ENCODE results near the gene RRAD. TPM values are rescaled to one million over a fixed set of nuclear protein-coding genes. Genes with fewer than 3 reads are reported as not detected.

The RRAD gene
- polyA plus RNA-seq, 1 donor from 2014 or later: 1.0 TPM

DNA sequence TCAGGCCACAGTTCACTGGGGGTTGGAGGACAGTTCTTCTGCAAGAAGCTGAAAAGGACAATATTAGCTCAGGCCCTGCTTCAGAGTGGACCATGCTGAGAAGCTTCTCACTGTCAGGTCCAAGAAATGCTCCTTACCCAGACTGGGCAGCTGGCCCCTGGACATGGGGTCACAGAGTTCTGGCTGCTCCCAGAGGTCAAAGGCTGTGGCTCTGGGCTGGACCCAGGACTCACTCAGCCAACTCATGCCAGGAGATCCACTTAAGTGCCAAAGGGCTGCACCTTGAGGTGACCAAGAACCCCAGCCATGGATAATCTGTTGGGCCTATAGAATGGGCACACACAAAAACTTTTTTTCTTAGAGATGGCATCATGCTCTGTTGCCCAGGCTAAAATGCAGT lies 14.0 kb upstream of the RRAD start:
- Histone ChIP-seq H3K9me3 (ENCODE audit: low read length) (no peaks in the 10 kb centered on the region), H3K9me2 (ENCODE audit: insufficient read depth, low read length) (no peaks in the 10 kb centered on the region), H3K79me2 (replicated peaks; ENCODE audit: insufficient read depth, low read length) (peaks cover 4% of the 10 kb centered on the region), H3K9ac (ENCODE audit: low read length) (no peak overlapping the region), H4K20me1 (ENCODE audit: insufficient read depth) (peaks cover 5% of the 10 kb centered on the region), H3K4me2 (ENCODE audit: low read length) (no peak overlapping the region), H3K27ac (ENCODE audit: low read length) (no peak overlapping the region), H3K27me3 (ENCODE audit: insufficient read depth, low read depth, low read length) (no peaks in the 10 kb centered on the region), H2AFZ (ENCODE audit: low read depth, low read length) (no peak overlapping the region), H3K36me3 (ENCODE audit: insufficient read depth, low read length) (no peaks in the 10 kb centered on the region), H3K4me3 (ENCODE audit: low read length) (no peak overlapping the region), H3F3A (ENCODE audit: insufficient read depth, low read length, poor library complexity, severe bottlenecking) (no peaks in the 10 kb centered on the region)
- TF ChIP-seq, protein P1, sequence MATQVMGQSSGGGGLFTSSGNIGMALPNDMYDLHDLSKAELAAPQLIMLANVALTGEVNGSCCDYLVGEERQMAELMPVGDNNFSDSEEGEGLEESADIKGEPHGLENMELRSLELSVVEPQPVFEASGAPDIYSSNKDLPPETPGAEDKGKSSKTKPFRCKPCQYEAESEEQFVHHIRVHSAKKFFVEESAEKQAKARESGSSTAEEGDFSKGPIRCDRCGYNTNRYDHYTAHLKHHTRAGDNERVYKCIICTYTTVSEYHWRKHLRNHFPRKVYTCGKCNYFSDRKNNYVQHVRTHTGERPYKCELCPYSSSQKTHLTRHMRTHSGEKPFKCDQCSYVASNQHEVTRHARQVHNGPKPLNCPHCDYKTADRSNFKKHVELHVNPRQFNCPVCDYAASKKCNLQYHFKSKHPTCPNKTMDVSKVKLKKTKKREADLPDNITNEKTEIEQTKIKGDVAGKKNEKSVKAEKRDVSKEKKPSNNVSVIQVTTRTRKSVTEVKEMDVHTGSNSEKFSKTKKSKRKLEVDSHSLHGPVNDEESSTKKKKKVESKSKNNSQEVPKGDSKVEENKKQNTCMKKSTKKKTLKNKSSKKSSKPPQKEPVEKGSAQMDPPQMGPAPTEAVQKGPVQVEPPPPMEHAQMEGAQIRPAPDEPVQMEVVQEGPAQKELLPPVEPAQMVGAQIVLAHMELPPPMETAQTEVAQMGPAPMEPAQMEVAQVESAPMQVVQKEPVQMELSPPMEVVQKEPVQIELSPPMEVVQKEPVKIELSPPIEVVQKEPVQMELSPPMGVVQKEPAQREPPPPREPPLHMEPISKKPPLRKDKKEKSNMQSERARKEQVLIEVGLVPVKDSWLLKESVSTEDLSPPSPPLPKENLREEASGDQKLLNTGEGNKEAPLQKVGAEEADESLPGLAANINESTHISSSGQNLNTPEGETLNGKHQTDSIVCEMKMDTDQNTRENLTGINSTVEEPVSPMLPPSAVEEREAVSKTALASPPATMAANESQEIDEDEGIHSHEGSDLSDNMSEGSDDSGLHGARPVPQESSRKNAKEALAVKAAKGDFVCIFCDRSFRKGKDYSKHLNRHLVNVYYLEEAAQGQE (IDR thresholded peaks at IDR 0.05; ENCODE audit: borderline replicate concordance): no peak
- TF ChIP-seq SMC3 (conservative IDR thresholded peaks at IDR 0.05; ENCODE audit: poor library complexity) (no peak), EZH2 (IDR thresholded peaks at IDR 0.05; ENCODE audit: borderline replicate concordance, insufficient read depth, low read length, poor library complexity, severe bottlenecking) (no peak), RAD21 (conservative IDR thresholded peaks at IDR 0.05) (no peak)
- TF ChIP-seq, protein P2, sequence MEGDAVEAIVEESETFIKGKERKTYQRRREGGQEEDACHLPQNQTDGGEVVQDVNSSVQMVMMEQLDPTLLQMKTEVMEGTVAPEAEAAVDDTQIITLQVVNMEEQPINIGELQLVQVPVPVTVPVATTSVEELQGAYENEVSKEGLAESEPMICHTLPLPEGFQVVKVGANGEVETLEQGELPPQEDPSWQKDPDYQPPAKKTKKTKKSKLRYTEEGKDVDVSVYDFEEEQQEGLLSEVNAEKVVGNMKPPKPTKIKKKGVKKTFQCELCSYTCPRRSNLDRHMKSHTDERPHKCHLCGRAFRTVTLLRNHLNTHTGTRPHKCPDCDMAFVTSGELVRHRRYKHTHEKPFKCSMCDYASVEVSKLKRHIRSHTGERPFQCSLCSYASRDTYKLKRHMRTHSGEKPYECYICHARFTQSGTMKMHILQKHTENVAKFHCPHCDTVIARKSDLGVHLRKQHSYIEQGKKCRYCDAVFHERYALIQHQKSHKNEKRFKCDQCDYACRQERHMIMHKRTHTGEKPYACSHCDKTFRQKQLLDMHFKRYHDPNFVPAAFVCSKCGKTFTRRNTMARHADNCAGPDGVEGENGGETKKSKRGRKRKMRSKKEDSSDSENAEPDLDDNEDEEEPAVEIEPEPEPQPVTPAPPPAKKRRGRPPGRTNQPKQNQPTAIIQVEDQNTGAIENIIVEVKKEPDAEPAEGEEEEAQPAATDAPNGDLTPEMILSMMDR (IDR thresholded peaks at IDR 0.05; ENCODE audit: poor library complexity, severe bottlenecking): no peak

DNA sequence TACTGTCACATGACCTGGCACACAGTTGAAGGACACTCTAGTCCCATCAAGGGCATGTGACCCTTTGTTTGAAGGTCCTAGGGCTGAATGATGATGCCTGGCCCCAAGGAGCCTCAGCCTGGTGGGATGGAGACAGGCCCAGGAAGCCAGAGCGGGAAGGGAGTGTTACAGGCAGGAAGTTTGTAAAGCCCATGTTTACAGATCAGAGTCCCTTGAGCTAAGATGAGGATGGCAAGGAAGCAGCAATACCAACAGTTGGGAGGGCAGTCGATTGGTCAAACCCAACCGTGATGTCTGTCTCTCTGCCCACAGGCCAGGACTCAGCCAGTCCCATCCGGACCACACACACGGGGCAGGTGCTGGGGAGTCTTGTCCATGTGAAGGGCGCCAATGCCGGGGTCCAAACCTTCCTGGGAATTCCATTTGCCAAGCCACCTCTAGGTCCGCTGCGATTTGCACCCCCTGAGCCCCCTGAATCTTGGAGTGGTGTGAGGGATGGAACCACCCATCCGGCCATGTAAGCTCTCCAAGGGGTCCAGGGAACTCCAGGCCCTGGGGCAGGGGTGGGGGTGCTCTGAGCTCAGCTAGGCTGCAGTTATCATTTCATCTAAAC lies 12.5 kb upstream of the RRAD start:
- Histone ChIP-seq H3K27ac (ENCODE audit: low read length) (no peak overlapping the region), H3K79me2 (replicated peaks; ENCODE audit: insufficient read depth, low read length) (peaks cover 10% of the 10 kb centered on the region), H3K9me2 (ENCODE audit: insufficient read depth, low read length) (no peaks in the 10 kb centered on the region), H3K4me2 (ENCODE audit: low read length) (no peak overlapping the region), H3F3A (ENCODE audit: insufficient read depth, low read length, poor library complexity, severe bottlenecking) (no peaks in the 10 kb centered on the region), H3K9me3 (ENCODE audit: low read length) (no peaks in the 10 kb centered on the region), H3K27me3 (ENCODE audit: insufficient read depth, low read depth, low read length) (no peaks in the 10 kb centered on the region), H3K4me3 (ENCODE audit: low read length) (peak overlapping the region; percentile 5), H3K9ac (ENCODE audit: low read length) (no peak overlapping the region), H3K36me3 (ENCODE audit: insufficient read depth, low read length) (no peaks in the 10 kb centered on the region), H4K20me1 (ENCODE audit: insufficient read depth) (peaks cover 5% of the 10 kb centered on the region), H2AFZ (ENCODE audit: low read depth, low read length) (no peak overlapping the region)
- TF ChIP-seq EP300 (conservative IDR thresholded peaks at IDR 0.05; ENCODE audit: poor library complexity, severe bottlenecking): no peak
- no peak for TF ChIP-seq RAD21 (conservative IDR thresholded peaks at IDR 0.05)
- TF ChIP-seq SMC3 (conservative IDR thresholded peaks at IDR 0.05; ENCODE audit: poor library complexity): no peak
- TF ChIP-seq POLR2AphosphoS5 (IDR thresholded peaks at IDR 0.05): no peak
- TF ChIP-seq, protein P2 (IDR thresholded peaks at IDR 0.05; ENCODE audit: poor library complexity, severe bottlenecking): no peak
